ENCODE measurements around the gene HOXB5.

The HOXB5 gene

GRCh38 chr17:48543107-48543853 lies 50.3 kb downstream of the HOXB5 start:
- Mint-ChIP-seq H3K9me3 (no peaks in the 10 kb centered on the region), H3K36me3 (peaks cover 6% of the 10 kb centered on the region), H3K27ac (peak overlapping the region; percentile 97), H3K4me1 (peaks cover 24% of the 10 kb centered on the region), H3K4me3 (peak overlapping the region; percentile 78)
- peak; percentile 39 to 84 for DNase-seq (ENCODE audit: low spot score in 2 of 2)
- peak; percentile 79 for ATAC-seq

GRCh38 chr17:48542698-48543106 lies 50.9 kb downstream of the HOXB5 start:
- ATAC-seq (no peak), DNase-seq (ENCODE audit: low spot score in 2 of 2) (no peak)
- Mint-ChIP-seq H3K4me1 (peaks cover 24% of the 10 kb centered on the region), H3K27ac (peak overlapping the region; percentile 97), H3K4me3 (peak overlapping the region; percentile 78), H3K36me3 (peaks cover 6% of the 10 kb centered on the region), H3K9me3 (no peaks in the 10 kb centered on the region)

GRCh38 chr17:48542114-48542656 lies 51.4 kb downstream of the HOXB5 start:
- Mint-ChIP-seq H3K27ac (peak overlapping the region; percentile 97), H3K4me1 (peaks cover 24% of the 10 kb centered on the region), H3K36me3 (peaks cover 6% of the 10 kb centered on the region), H3K9me3 (no peaks in the 10 kb centered on the region), H3K4me3 (peak overlapping the region; percentile 78)
- ATAC-seq: no peak
- DNase-seq (ENCODE audit: low spot score in 2 of 2): peak in 1 of 2 donors; percentile 64

GRCh38 chr17:48541577-48542113 lies 51.9 kb downstream of the HOXB5 start:
- peak in 1 of 2 donors; percentile 68 for DNase-seq (ENCODE audit: low spot score in 2 of 2)
- Mint-ChIP-seq H3K27ac (peak overlapping the region; percentile 97), H3K4me3 (peak overlapping the region; percentile 78), H3K4me1 (peaks cover 24% of the 10 kb centered on the region), H3K36me3 (peaks cover 6% of the 10 kb centered on the region), H3K9me3 (no peaks in the 10 kb centered on the region)
- ATAC-seq: no peak
